IMR-90 (cell line): ENCODE data around the gene CA4. TPM values are rescaled to one million over a fixed set of nuclear protein-coding genes. Genes with fewer than 3 reads are reported as not detected.
"Not testable (repeated sequence)": the region's sequence is repeated elsewhere in the genome, so short reads cannot be mapped to it uniquely, and the experiment has no call there.

Experiments
- ATAC-seq: fragments of 200-7000 bp; cut with Tn5 transposase; 2 replicates; pipeline ENCODE4 v1.9.1; 2020; ENCODE audit warnings: low read depth, mild to moderate bottlenecking, moderate library complexity
- BruUV-seq: library from RNA; stranded (reverse); fragments of 400-500 nt; replicated peaks from 2 replicates; lab custom pipeline; 2021; lab: Mats Ljungman, UMichigan
- CTCF ChIA-PET: fragments of 300-600 bp; formaldehyde crosslinking; extraction: SDS; loops from one replicate; lab custom pipeline; 2021; ENCODE audit warnings: antibody characterized with exemption; lab: Yijun Ruan, JAX
- POLR2A ChIA-PET: fragments of 300-600 bp; sonication (Branson Sonifier 250); formaldehyde crosslinking; loops from one replicate; lab custom pipeline; 2022; ENCODE audit warnings: antibody characterized with exemption; ENCODE audit not compliant: unreplicated experiment; lab: Charles Lee
- DNase-seq: peaks from one replicate; pipeline ENCODE4 v3.0.0; 2013
- H2AFZ ChIP-seq: replicated peaks from 2 replicates; pipeline ENCODE3; 2013; ENCODE audit warnings: low read length, mild to moderate bottlenecking; ENCODE audit not compliant: poor library complexity
- H2AK5ac ChIP-seq: 2 replicates; pipeline ENCODE4 v1.6.1; 2013; ENCODE audit warnings: low read depth, low read length, inconsistent platforms
- H2AK9ac ChIP-seq: replicated peaks from 2 replicates; pipeline ENCODE3; 2013; ENCODE audit warnings: mild to moderate bottlenecking, low read depth, low read length, moderate library complexity; ENCODE audit not compliant: poor library complexity
- H2BK120ac ChIP-seq: 2 replicates; pipeline ENCODE4 v1.6.1; 2013; ENCODE audit warnings: low read depth, low read length, inconsistent platforms
- H2BK15ac ChIP-seq: 3 replicates; pipeline ENCODE4 v1.6.1; 2013; ENCODE audit warnings: low read depth, low read length, inconsistent platforms
- H2BK20ac ChIP-seq: 2 replicates; pipeline ENCODE4 v1.6.1; 2013; ENCODE audit warnings: low read depth, mild to moderate bottlenecking, inconsistent platforms, low read length, moderate library complexity
- H2BK5ac ChIP-seq: 2 replicates; pipeline ENCODE4 v1.6.1; 2013; ENCODE audit warnings: mild to moderate bottlenecking, low read depth, low read length, inconsistent platforms; ENCODE audit not compliant: poor library complexity, severe bottlenecking
- H3K14ac ChIP-seq: replicated peaks from 2 replicates; pipeline ENCODE4 v1.6.1; 2013; ENCODE audit warnings: low read depth, low read length, inconsistent platforms
- H3K18ac ChIP-seq: 2 replicates; pipeline ENCODE4 v1.6.1; 2013; ENCODE audit warnings: low read depth, low read length, control low read depth
- H3K23ac ChIP-seq: 2 replicates; pipeline ENCODE4 v1.6.1; 2013; ENCODE audit warnings: low read depth, low read length, inconsistent platforms
- H3K27ac ChIP-seq: 2 replicates; pipeline ENCODE4 v1.5.1; 2013; ENCODE audit warnings: mild to moderate bottlenecking, control low read depth, low read length; ENCODE audit not compliant: insufficient read depth
- H3K27me3 ChIP-seq: 2 replicates; pipeline ENCODE4 v1.6.1; 2013; ENCODE audit warnings: low read length; ENCODE audit not compliant: control insufficient read depth, insufficient read depth
- H3K36me3 ChIP-seq: 2 replicates; pipeline ENCODE4 v1.6.1; 2013; ENCODE audit warnings: low read length, mixed read lengths; ENCODE audit not compliant: control insufficient read depth, insufficient read depth
- H3K4ac ChIP-seq: 2 replicates; pipeline ENCODE4 v1.6.1; 2013; ENCODE audit warnings: low read depth, low read length, inconsistent platforms
- H3K4me1 ChIP-seq: 2 replicates; pipeline ENCODE4 v1.6.1; 2013; ENCODE audit warnings: low read length, mixed read lengths; ENCODE audit not compliant: control insufficient read depth, insufficient read depth
- H3K4me2 ChIP-seq: 2 replicates; pipeline ENCODE4 v1.6.1; 2013; ENCODE audit warnings: low read depth, mild to moderate bottlenecking, control low read depth, low read length, moderate library complexity
- H3K4me3 ChIP-seq: 2 replicates; pipeline ENCODE4 v1.5.1; 2013; ENCODE audit warnings: low read depth, mild to moderate bottlenecking, control low read depth, low read length, moderate library complexity; ENCODE audit not compliant: insufficient read depth
- H3K56ac ChIP-seq: 2 replicates; pipeline ENCODE4 v1.6.1; 2013; ENCODE audit warnings: low read length, inconsistent platforms; ENCODE audit not compliant: insufficient read depth; ENCODE audit errors: extremely low read depth
- H3K79me1 ChIP-seq, 2 experiments: 2 replicates each; pipeline ENCODE4 v1.6.1; 2013; ENCODE audit warnings: low read length in 2 of 2, inconsistent platforms in 1 of 2, low read depth in 1 of 2
- H3K9ac ChIP-seq: 2 replicates; pipeline ENCODE4 v1.6.1; 2013; ENCODE audit warnings: low read depth, low read length, control low read depth
- H3K9me1 ChIP-seq: 2 replicates; pipeline ENCODE4 v1.6.1; 2013; ENCODE audit warnings: low read length, inconsistent platforms; ENCODE audit not compliant: insufficient read depth
- H3K9me3 ChIP-seq: 2 replicates; pipeline ENCODE4 v1.6.1; 2013; ENCODE audit warnings: low read length; ENCODE audit not compliant: control insufficient read depth, insufficient read depth
- H4K20me1 ChIP-seq: 2 replicates; pipeline ENCODE4 v1.6.1; 2013; ENCODE audit warnings: low read length, inconsistent platforms; ENCODE audit not compliant: insufficient read depth
- H4K5ac ChIP-seq: 2 replicates; pipeline ENCODE4 v1.6.1; 2013; ENCODE audit warnings: mild to moderate bottlenecking, low read depth, low read length, control low read depth
- H4K8ac ChIP-seq, 2 experiments: 2 replicates each; pipeline ENCODE4 v1.6.1; 2013; ENCODE audit warnings: low read depth in 2 of 2, low read length in 2 of 2, control low read depth in 1 of 2, inconsistent platforms in 1 of 2
- H4K91ac ChIP-seq: 2 replicates; pipeline ENCODE4 v1.6.1; 2013; ENCODE audit warnings: low read depth, low read length, inconsistent platforms; ENCODE audit not compliant: insufficient read depth
- CEBPB ChIP-seq: IDR thresholded peaks from 2 replicates; pipeline ENCODE4 v1.6.1; 2012; ENCODE audit warnings: low read depth, low read length, improper control_type of control experiment
- WGBS, 2 experiments: methylation state at CpG; one replicate each; pipeline versions ENCODE4 v1.1.5 to v1.1.7; 2013; ENCODE audit warnings: missing lambda C conversion rate in 2 of 2; ENCODE audit not compliant: insufficient read length in 1 of 2; ENCODE audit errors: extremely low coverage in 2 of 2; 5-methylcytosine and 5-hydroxymethylcytosine counted together
- dilution Hi-C: fragments of 300-500 bp; cut with HindIII; formaldehyde crosslinking; loops from one replicate; pipeline ENCODE4 v1.14.3; 2018; ENCODE audit warnings: low sequenced_read_pairs; ENCODE audit not compliant: unreplicated experiment
- in situ Hi-C: fragments of 300-500 bp; cut with MboI; formaldehyde crosslinking; loops from 3 replicates; pipeline ENCODE4 v1.14.3; 2019; ENCODE audit warnings: low sequenced_read_pairs, inconsistent platforms, mixed read lengths
- intact Hi-C: fragments of 100-400 bp; cut with micrococcal nuclease; formaldehyde crosslinking; loops from 2 replicates; pipeline ENCODE4 v1.10.0; 2022
- polyA plus RNA-seq, 3 experiments: library from polyadenylated mRNA; depleted of rRNA; stranded (reverse); fragments of >200 nt; gene quantifications; 2 replicates each; pipeline ENCODE4 v1.2.3, GENCODE V29; 2012; ENCODE audit warnings: low replicate concordance in 1 of 3
- total RNA-seq: library from RNA; depleted of rRNA; stranded (reverse); fragments of >200 nt; gene quantifications from 2 replicates; pipeline ENCODE4 v1.2.3, GENCODE V29; 2012

The CA4 gene
- total and polyA plus RNA-seq, 2 of the 4 experiments (the other 2 are of a cell fraction): not detected

- no peaks in the 10 kb centered on the region for H3K4me1 ChIP-seq
- no peak overlapping the region for H3K56ac ChIP-seq
- no TSS peak for BruUV-seq
- H4K91ac ChIP-seq: no peak overlapping the region
- H2BK20ac ChIP-seq: no peak overlapping the region
- peaks cover 37% of the 10 kb centered on the region for H3K36me3 ChIP-seq
- no peak overlapping the region for H2AFZ ChIP-seq
- no peak overlapping the region for H3K9ac ChIP-seq
- CTCF ChIA-PET: no interaction called here
- H3K4me2 ChIP-seq: no peak overlapping the region
- H3K14ac ChIP-seq: no peak overlapping the region
- peaks cover 2% of the 10 kb centered on the region; the same call in 1 of the 2 replicates for H3K9me1 ChIP-seq
- no peaks in the 10 kb centered on the region for H3K27me3 ChIP-seq
- 100% methylated on average over 1 of the region's 2 CpGs; no CpG with 5 or more reads in 1 of the 2 experiments for WGBS, 2 experiments
- H2AK5ac ChIP-seq: no peak overlapping the region
- in situ Hi-C loops (loop anchor here (25.0 kb wide), 1 partner anchor 256 kb away; no protein-coding TSS in a partner anchor), intact Hi-C loops (no loop called here), dilution Hi-C loops (no loop called here)
- ATAC-seq: no peak
- no peak overlapping the region for H2BK5ac ChIP-seq
- H2BK120ac ChIP-seq: no peak overlapping the region
- no peak overlapping the region for H3K4ac ChIP-seq
- no peak overlapping the region for H4K5ac ChIP-seq
- TF ChIP-seq CEBPB: no peak
- H3K79me1 ChIP-seq: no peaks in the 10 kb centered on the region
- no peak overlapping the region for H3K27ac ChIP-seq
- no peaks in the 10 kb centered on the region for H4K20me1 ChIP-seq
- H3K4me3 ChIP-seq: no peak overlapping the region
- no peaks in the 10 kb centered on the region for H3K9me3 ChIP-seq
- DNase-seq: no peak
- H2BK15ac ChIP-seq: no peak overlapping the region
- H4K8ac ChIP-seq: no peak overlapping the region
- H2AK9ac ChIP-seq: no peak overlapping the region
- no peak overlapping the region for H3K18ac ChIP-seq
- POLR2A ChIA-PET: no interaction called here
- H3K23ac ChIP-seq: no peak overlapping the region
These were observed 43.7 kb downstream of the CA4 start for GRCh38 chr17:60193482-60193881.

DNA sequence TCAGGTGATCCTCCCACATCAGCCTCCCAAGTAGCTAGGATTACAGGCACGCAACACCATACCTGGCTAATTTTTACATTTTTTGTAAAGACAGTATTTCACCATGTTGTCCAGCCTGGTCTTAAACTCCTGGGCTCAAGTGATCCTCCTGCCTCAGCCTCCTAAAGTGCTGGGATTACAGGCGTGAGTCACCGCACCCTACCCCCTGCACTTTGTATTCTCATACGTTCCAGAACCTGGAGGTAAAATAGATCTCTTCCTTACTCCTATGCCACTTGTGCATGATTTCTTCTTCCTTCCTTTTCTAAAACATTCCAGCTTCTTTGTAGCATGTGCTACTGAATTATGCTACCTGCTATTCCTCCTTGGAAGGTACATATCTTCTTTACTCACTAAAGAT lies 44.4 kb downstream of the CA4 start:
- H3K14ac ChIP-seq, H3K23ac ChIP-seq, H2AFZ ChIP-seq, H3K4me1 ChIP-seq, H2BK120ac ChIP-seq, H3K27me3 ChIP-seq, H4K91ac ChIP-seq, H3K9ac ChIP-seq, H2BK15ac ChIP-seq, BruUV-seq, intact Hi-C loops, H2AK5ac ChIP-seq, H3K79me1 ChIP-seq, ATAC-seq, dilution Hi-C loops, H3K4me2 ChIP-seq, H3K4ac ChIP-seq, H2AK9ac ChIP-seq, H2BK20ac ChIP-seq, H3K9me1 ChIP-seq, DNase-seq, H3K56ac ChIP-seq, H4K5ac ChIP-seq, H3K27ac ChIP-seq, H2BK5ac ChIP-seq, H4K20me1 ChIP-seq, H3K18ac ChIP-seq, H3K9me3 ChIP-seq, H3K4me3 ChIP-seq, CTCF ChIA-PET, POLR2A ChIA-PET, H4K8ac ChIP-seq: not testable (repeated sequence)
- in situ Hi-C loops: loop anchor here (25.0 kb wide), 1 partner anchor 257 kb away; no protein-coding TSS in a partner anchor
- H3K36me3 ChIP-seq: peaks cover 37% of the 10 kb centered on the region
- WGBS, 2 experiments: 100% methylated on average over 3 of the region's 4 CpGs; no CpG with 5 or more reads in 1 of the 2 experiments
